Gastrocnemius medialis (tissue), 4 donors: ENCODE data around the gene UNCX.

Experiments used
- POLR2A ChIP-seq, 2 donors: fragments of 450-650 bp; IDR thresholded peaks; one replicate each; pipeline ENCODE4 v1.6.1; 2017; ENCODE audit warnings: antibody characterized with exemption in 2 of 2, mild to moderate bottlenecking in 2 of 2, moderate library complexity in 2 of 2
- TF ChIP-seq, protein P1 (sequence below), 5 experiments: fragments of 450-650 bp in 3 of 5; fragments of 200-600 bp in 2 of 5; sonication (generic) in 2 of 5; IDR thresholded peaks in 4 of 5; conservative IDR thresholded peaks in 1 of 5; 1 replicate in 4 of 5; 2 replicates in 1 of 5; pipeline ENCODE4 v1.5.1; 2016 to 2019; ENCODE audit warnings: antibody characterized with exemption in 5 of 5, mild to moderate bottlenecking in 3 of 5, moderate library complexity in 3 of 5

DNA sequence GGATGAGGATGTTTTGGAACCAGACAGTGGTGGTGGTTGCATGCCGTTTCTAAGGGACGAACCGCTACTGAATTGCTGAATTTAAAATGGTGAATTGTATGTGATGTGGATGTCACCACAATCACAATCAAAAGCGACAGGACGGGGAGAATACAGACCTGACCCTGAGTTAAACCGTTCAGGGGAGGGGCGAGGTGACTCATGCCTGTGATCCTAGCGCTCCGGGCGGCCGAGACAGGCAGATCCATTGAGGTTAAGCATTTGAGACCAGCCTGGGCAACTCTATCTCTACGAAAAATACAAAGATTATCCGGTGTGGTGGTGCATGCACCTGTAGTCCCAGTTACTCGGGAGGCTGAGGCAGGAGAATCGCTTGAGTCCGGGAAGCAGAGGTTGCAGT lies 46.4 kb downstream of the UNCX start:
- TF ChIP-seq, protein P1, sequence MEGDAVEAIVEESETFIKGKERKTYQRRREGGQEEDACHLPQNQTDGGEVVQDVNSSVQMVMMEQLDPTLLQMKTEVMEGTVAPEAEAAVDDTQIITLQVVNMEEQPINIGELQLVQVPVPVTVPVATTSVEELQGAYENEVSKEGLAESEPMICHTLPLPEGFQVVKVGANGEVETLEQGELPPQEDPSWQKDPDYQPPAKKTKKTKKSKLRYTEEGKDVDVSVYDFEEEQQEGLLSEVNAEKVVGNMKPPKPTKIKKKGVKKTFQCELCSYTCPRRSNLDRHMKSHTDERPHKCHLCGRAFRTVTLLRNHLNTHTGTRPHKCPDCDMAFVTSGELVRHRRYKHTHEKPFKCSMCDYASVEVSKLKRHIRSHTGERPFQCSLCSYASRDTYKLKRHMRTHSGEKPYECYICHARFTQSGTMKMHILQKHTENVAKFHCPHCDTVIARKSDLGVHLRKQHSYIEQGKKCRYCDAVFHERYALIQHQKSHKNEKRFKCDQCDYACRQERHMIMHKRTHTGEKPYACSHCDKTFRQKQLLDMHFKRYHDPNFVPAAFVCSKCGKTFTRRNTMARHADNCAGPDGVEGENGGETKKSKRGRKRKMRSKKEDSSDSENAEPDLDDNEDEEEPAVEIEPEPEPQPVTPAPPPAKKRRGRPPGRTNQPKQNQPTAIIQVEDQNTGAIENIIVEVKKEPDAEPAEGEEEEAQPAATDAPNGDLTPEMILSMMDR (IDR thresholded peaks at IDR 0.05 in 4 of 5, conservative IDR thresholded peaks at IDR 0.05 in 1 of 5), result no peak
- no peak for TF ChIP-seq POLR2A (IDR thresholded peaks at IDR 0.05)
